ENCODE data around the gene ZNF296. TPM values are rescaled to one million over a fixed set of nuclear protein-coding genes. Genes with fewer than 3 reads are reported as not detected.

The ZNF296 gene
- total and polyA plus RNA-seq, 2 of the 13 experiments (the other 11 are each of a cell fraction or from before 2014, with no cell fraction given), result 0.26 to 0.62 TPM

DNA sequence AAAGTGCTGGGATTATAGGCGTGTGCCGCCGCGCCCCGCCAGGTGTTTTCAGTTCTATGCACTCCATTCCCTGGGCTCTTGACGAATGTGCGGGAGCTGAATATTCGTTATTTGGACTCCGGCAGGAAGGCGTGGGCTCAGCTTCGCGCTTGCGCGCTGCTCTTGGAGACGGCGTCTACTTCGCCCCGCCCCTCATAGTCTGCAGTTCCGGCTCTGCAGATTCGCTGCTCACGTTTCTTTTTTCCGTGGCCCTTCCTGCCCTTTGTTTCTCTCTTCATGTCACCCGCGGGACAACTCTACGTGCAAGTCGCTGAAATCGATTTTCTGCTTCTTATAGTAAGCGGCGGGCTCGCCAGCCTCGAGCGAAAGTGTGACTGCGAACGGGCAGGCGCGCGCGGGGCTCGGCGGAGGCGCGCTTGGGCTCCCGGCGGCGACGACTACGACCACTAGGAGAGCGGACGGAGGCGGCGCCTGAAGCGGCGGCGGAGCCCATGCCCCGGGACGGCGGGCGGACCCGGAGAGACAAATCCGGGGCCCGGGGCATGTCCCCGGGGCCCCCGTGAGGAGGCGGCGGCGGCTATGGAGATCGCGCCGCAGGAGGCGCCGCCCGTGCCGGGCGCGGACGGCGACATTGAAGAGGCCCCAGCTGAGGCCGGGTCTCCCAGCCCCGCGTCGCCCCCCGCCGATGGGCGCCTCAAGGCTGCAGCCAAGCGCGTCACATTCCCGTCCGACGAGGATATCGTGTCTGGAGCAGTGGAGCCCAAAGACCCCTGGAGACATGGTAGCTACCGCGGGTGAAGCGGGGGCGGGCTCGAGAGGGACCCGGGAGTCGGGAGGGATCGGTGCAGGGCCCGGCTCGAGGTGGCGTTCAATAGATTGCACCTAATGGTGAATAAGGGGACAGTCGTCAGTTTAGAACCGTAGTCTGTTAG, 16.7 kb upstream of the ZNF296 start, which contains the start of gene PPP1R37 (continued):
- TF ChIP-seq, protein P1, sequence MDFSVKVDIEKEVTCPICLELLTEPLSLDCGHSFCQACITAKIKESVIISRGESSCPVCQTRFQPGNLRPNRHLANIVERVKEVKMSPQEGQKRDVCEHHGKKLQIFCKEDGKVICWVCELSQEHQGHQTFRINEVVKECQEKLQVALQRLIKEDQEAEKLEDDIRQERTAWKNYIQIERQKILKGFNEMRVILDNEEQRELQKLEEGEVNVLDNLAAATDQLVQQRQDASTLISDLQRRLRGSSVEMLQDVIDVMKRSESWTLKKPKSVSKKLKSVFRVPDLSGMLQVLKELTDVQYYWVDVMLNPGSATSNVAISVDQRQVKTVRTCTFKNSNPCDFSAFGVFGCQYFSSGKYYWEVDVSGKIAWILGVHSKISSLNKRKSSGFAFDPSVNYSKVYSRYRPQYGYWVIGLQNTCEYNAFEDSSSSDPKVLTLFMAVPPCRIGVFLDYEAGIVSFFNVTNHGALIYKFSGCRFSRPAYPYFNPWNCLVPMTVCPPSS (IDR thresholded peaks at IDR 0.05), result no peak
- TF ChIP-seq ZNF678 (CRISPR knock-in tag; IDR thresholded peaks at IDR 0.05), result no peak
- peak; percentile 44; the same call in 1 of the 2 replicates for TF ChIP-seq RAD21 (CRISPR knock-in tag; IDR thresholded peaks at IDR 0.05)
- TF ChIP-seq NFKB2 (CRISPR knock-in tag; IDR thresholded peaks at IDR 0.05; ENCODE audit: borderline replicate concordance), result no peak
- TF ChIP-seq, protein P2, sequence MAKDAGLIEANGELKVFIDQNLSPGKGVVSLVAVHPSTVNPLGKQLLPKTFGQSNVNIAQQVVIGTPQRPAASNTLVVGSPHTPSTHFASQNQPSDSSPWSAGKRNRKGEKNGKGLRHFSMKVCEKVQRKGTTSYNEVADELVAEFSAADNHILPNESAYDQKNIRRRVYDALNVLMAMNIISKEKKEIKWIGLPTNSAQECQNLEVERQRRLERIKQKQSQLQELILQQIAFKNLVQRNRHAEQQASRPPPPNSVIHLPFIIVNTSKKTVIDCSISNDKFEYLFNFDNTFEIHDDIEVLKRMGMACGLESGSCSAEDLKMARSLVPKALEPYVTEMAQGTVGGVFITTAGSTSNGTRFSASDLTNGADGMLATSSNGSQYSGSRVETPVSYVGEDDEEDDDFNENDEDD (CRISPR knock-in tag; IDR thresholded peaks at IDR 0.05; ENCODE audit: borderline replicate concordance), result peak; percentile 48; the same call in 1 of the 2 replicates
- no peak for TF ChIP-seq JDP2 (CRISPR knock-in tag; IDR thresholded peaks at IDR 0.05; ENCODE audit: borderline replicate concordance)
- TF ChIP-seq KDM2A (CRISPR knock-in tag; IDR thresholded peaks at IDR 0.05; ENCODE audit: borderline replicate concordance, low read depth), result peak; percentile 99
- peak; percentile 86; the same call in 1 of the 2 replicates for TF ChIP-seq ZNF598 (CRISPR knock-in tag; IDR thresholded peaks at IDR 0.05; ENCODE audit: borderline replicate concordance)
- no peak for TF ChIP-seq AHR (CRISPR knock-in tag; IDR thresholded peaks at IDR 0.05)
- no peak for TF ChIP-seq ZNF619 (CRISPR knock-in tag; IDR thresholded peaks at IDR 0.05)
- TF ChIP-seq TARDBP (CRISPR knock-in tag; IDR thresholded peaks at IDR 0.05), result peak; percentile 43; the same call in 1 of the 2 replicates
- no peak for TF ChIP-seq ZNF543 (CRISPR knock-in tag; IDR thresholded peaks at IDR 0.05)
- TF ChIP-seq ZNF703 (CRISPR knock-in tag; IDR thresholded peaks at IDR 0.05; ENCODE audit: borderline replicate concordance), result peak; percentile 44; the same call in 1 of the 2 replicates
- TF ChIP-seq ZNF530 (CRISPR knock-in tag; IDR thresholded peaks at IDR 0.05; ENCODE audit: low read depth), result no peak
- no peak for TF ChIP-seq ZNF737 (CRISPR knock-in tag; IDR thresholded peaks at IDR 0.05; ENCODE audit: borderline replicate concordance)
- TF ChIP-seq, protein P3, sequence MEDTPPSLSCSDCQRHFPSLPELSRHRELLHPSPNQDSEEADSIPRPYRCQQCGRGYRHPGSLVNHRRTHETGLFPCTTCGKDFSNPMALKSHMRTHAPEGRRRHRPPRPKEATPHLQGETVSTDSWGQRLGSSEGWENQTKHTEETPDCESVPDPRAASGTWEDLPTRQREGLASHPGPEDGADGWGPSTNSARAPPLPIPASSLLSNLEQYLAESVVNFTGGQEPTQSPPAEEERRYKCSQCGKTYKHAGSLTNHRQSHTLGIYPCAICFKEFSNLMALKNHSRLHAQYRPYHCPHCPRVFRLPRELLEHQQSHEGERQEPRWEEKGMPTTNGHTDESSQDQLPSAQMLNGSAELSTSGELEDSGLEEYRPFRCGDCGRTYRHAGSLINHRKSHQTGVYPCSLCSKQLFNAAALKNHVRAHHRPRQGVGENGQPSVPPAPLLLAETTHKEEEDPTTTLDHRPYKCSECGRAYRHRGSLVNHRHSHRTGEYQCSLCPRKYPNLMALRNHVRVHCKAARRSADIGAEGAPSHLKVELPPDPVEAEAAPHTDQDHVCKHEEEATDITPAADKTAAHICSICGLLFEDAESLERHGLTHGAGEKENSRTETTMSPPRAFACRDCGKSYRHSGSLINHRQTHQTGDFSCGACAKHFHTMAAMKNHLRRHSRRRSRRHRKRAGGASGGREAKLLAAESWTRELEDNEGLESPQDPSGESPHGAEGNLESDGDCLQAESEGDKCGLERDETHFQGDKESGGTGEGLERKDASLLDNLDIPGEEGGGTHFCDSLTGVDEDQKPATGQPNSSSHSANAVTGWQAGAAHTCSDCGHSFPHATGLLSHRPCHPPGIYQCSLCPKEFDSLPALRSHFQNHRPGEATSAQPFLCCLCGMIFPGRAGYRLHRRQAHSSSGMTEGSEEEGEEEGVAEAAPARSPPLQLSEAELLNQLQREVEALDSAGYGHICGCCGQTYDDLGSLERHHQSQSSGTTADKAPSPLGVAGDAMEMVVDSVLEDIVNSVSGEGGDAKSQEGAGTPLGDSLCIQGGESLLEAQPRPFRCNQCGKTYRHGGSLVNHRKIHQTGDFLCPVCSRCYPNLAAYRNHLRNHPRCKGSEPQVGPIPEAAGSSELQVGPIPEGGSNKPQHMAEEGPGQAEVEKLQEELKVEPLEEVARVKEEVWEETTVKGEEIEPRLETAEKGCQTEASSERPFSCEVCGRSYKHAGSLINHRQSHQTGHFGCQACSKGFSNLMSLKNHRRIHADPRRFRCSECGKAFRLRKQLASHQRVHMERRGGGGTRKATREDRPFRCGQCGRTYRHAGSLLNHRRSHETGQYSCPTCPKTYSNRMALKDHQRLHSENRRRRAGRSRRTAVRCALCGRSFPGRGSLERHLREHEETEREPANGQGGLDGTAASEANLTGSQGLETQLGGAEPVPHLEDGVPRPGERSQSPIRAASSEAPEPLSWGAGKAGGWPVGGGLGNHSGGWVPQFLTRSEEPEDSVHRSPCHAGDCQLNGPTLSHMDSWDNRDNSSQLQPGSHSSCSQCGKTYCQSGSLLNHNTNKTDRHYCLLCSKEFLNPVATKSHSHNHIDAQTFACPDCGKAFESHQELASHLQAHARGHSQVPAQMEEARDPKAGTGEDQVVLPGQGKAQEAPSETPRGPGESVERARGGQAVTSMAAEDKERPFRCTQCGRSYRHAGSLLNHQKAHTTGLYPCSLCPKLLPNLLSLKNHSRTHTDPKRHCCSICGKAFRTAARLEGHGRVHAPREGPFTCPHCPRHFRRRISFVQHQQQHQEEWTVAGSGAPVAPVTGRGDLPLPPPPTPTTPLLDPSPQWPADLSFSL (CRISPR knock-in tag; IDR thresholded peaks at IDR 0.05), result no peak
- TF ChIP-seq ZNF724P (CRISPR knock-in tag; IDR thresholded peaks at IDR 0.05; ENCODE audit: borderline replicate concordance), result peak; percentile 21; the same call in 1 of the 2 replicates
- TF ChIP-seq CENPX (CRISPR knock-in tag; IDR thresholded peaks at IDR 0.05), result no peak
